Peyer's patch (tissue), 4 donors: ENCODE results near the gene SLC25A21. TPM values are rescaled to one million over a fixed set of nuclear protein-coding genes. Genes with fewer than 3 reads are reported as not detected.
A peak's percentile ranks its signal among the peaks of the same experiment; 100 is the strongest.

Source experiments
- DNase-seq, 3 donors: peaks; one replicate each; pipeline ENCODE4 v3.0.0-alpha.2; 2017 to 2019
- H3K27ac ChIP-seq, 4 donors: fragments of 200-600 bp; sonication (generic); one replicate each; pipeline ENCODE4 v1.5.1; 2016 to 2019
- H3K27me3 ChIP-seq, 2 donors: fragments of 200-600 bp; sonication (generic); one replicate each; pipeline ENCODE4 v1.5.1; 2019
- H3K36me3 ChIP-seq, 3 donors: fragments of 200-600 bp; sonication (generic); one replicate each; pipeline ENCODE4 v1.5.1; 2016 to 2019
- H3K4me1 ChIP-seq, 4 donors: fragments of 200-600 bp; sonication (generic); one replicate each; pipeline ENCODE4 v1.5.1; 2016 to 2019
- H3K4me3 ChIP-seq, 4 donors: fragments of 200-600 bp; sonication (generic); 1 replicate in 3 of 4; 2 replicates in 1 of 4; pipeline ENCODE4 v1.5.1; 2016 to 2019; ENCODE audit warnings: mild to moderate bottlenecking in 1 of 4
- H3K9me3 ChIP-seq, 4 donors: fragments of 200-600 bp; sonication (generic); one replicate each; pipeline ENCODE4 v1.5.1; 2016 to 2019; ENCODE audit warnings: mild to moderate bottlenecking in 1 of 4
- CTCF ChIP-seq, 6 experiments: fragments of 450-650 bp in 4 of 6; fragments of 200-600 bp in 2 of 6; sonication (generic) in 1 of 6; IDR thresholded peaks; one replicate each; pipeline ENCODE4 v1.5.1; 2017 to 2019; ENCODE audit warnings: antibody characterized with exemption in 6 of 6, mild to moderate bottlenecking in 3 of 6, moderate library complexity in 1 of 6
- POLR2A ChIP-seq, 2 donors: fragments of 450-650 bp; IDR thresholded peaks; one replicate each; pipeline ENCODE4 v1.5.1; 2017; ENCODE audit warnings: antibody characterized with exemption in 2 of 2, mild to moderate bottlenecking in 2 of 2, moderate library complexity in 2 of 2
- total RNA-seq, 4 donors: library from RNA; depleted of rRNA; stranded (reverse); fragments of >200 nt; gene quantifications; one replicate each; pipeline ENCODE4 v1.1.0, GENCODE V29; 2016

The SLC25A21 gene
- total RNA-seq, 4 donors from 2014 or later, result 0.70 to 1.6 TPM; not detected in 2

GRCh38 chr14:36653413-36653812 lies 519.0 kb downstream of the SLC25A21 start:
- Histone ChIP-seq H3K36me3 (no peaks in the 10 kb centered on the region), H3K4me3 (no peak overlapping the region), H3K27me3 (peaks cover 0 to 51% of the 10 kb centered on the region in 2 donors), H3K4me1 (peaks cover 0 to 23% (median 0%) of the 10 kb centered on the region in 4 donors), H3K9me3 (no peaks in the 10 kb centered on the region), H3K27ac (no peak overlapping the region)
- TF ChIP-seq CTCF (IDR thresholded peaks at IDR 0.05), result no peak
- TF ChIP-seq POLR2A (IDR thresholded peaks at IDR 0.05), result no peak
- DNase-seq, result no peak

- Histone ChIP-seq H3K9me3 (no peaks in the 10 kb centered on the region), H3K27ac (no peak overlapping the region), H3K4me1 (peaks cover 0 to 29% (median 0%) of the 10 kb centered on the region in 4 donors), H3K36me3 (no peaks in the 10 kb centered on the region), H3K4me3 (no peak overlapping the region), H3K27me3 (peaks cover 0 to 51% of the 10 kb centered on the region in 2 donors)
- no peak for DNase-seq
- TF ChIP-seq POLR2A (IDR thresholded peaks at IDR 0.05) (no peak), CTCF (IDR thresholded peaks at IDR 0.05) (no peak)
Measured at GRCh38 chr14:36652542-36653201, 519.7 kb downstream of the SLC25A21 start.

- H3K4me3 ChIP-seq, result no peak overlapping the region
- DNase-seq, result no peak
- no peaks in the 10 kb centered on the region for H3K9me3 ChIP-seq
- no peak for TF ChIP-seq CTCF (IDR thresholded peaks at IDR 0.05)
- TF ChIP-seq POLR2A (IDR thresholded peaks at IDR 0.05), result no peak
- H3K4me1 ChIP-seq, result peaks cover 0 to 17% (median 0%) of the 10 kb centered on the region in 4 donors
- H3K36me3 ChIP-seq, result no peaks in the 10 kb centered on the region
- H3K27ac ChIP-seq, result no peak overlapping the region
- H3K27me3 ChIP-seq, result peaks cover 0 to 41% of the 10 kb centered on the region in 2 donors
Measured at GRCh38 chr14:36649872-36650650, 522.3 kb downstream of the SLC25A21 start.

GRCh38 chr14:36647824-36648753 lies 524.3 kb downstream of the SLC25A21 start:
- peak overlapping the region in 2 of 4 donors; percentile 39 to 43 for H3K4me3 ChIP-seq
- H3K4me1 ChIP-seq, result peaks cover 0 to 17% (median 0%) of the 10 kb centered on the region in 4 donors
- no peaks in the 10 kb centered on the region for H3K36me3 ChIP-seq
- TF ChIP-seq POLR2A (IDR thresholded peaks at IDR 0.05) (no peak), CTCF (IDR thresholded peaks at IDR 0.05) (peak in 3 of 6 experiments; percentile 30 to 39 (median 34))
- H3K9me3 ChIP-seq, result no peaks in the 10 kb centered on the region
- H3K27me3 ChIP-seq, result peaks cover 0 to 24% of the 10 kb centered on the region in 2 donors
- no peak overlapping the region for H3K27ac ChIP-seq
- DNase-seq, result peak in 1 of 3 donors; percentile 52

GRCh38 chr14:36647417-36647823 lies 525.0 kb downstream of the SLC25A21 start:
- Histone ChIP-seq H3K27me3 (peaks cover 0 to 18% of the 10 kb centered on the region in 2 donors), H3K4me3 (peak overlapping the region in 2 of 4 donors; percentile 39 to 43)

More at GRCh38 chr14:36647417-36647823, 525.0 kb downstream of the SLC25A21 start:
- H3K9me3 ChIP-seq, result no peaks in the 10 kb centered on the region
- no peak for DNase-seq
- no peak overlapping the region for H3K27ac ChIP-seq
- peaks cover 0 to 17% (median 0%) of the 10 kb centered on the region in 4 donors for H3K4me1 ChIP-seq
- TF ChIP-seq CTCF (IDR thresholded peaks at IDR 0.05) (no peak), POLR2A (IDR thresholded peaks at IDR 0.05) (no peak)
- no peaks in the 10 kb centered on the region for H3K36me3 ChIP-seq
